ENCODE results near the gene ZNF169.
"Not testable (repeated sequence)": the region's sequence is repeated elsewhere in the genome, so short reads cannot be mapped to it uniquely, and the experiment has no call there.

- TF ChIP-seq CTBP1 (IDR thresholded peaks at IDR 0.05; ENCODE audit: borderline replicate concordance); HDGF (IDR thresholded peaks at IDR 0.05; ENCODE audit: borderline replicate concordance); FOXA1 (IDR thresholded peaks at IDR 0.05); PKNOX1 (IDR thresholded peaks at IDR 0.05); TARDBP (IDR thresholded peaks at IDR 0.05); ARNT (IDR thresholded peaks at IDR 0.05); BHLHE40 (IDR thresholded peaks at IDR 0.05; ENCODE audit: borderline replicate concordance); NFRKB (IDR thresholded peaks at IDR 0.05); SUZ12 (IDR thresholded peaks at IDR 0.05); SP1 (IDR thresholded peaks at IDR 0.05); ZNF384 (IDR thresholded peaks at IDR 0.05); ELF4 (IDR thresholded peaks at IDR 0.05); L3MBTL2 (conservative IDR thresholded peaks at IDR 0.05): not testable (repeated sequence)
Observed at GRCh38 chr9:94341703-94342102, 82.6 kb downstream of the ZNF169 start.
